ENCODE measurements around the gene SH2D3C.

- TF ChIP-seq REST (IDR thresholded peaks at IDR 0.05) (no peak), KDM1A (IDR thresholded peaks at IDR 0.05; ENCODE audit: low read depth) (no peak), POLR2A (IDR thresholded peaks at IDR 0.05; ENCODE audit: low read length) (no peak), CTCF (IDR thresholded peaks at IDR 0.05) (no peak), PHF8 (IDR thresholded peaks at IDR 0.05; ENCODE audit: borderline replicate concordance, low read depth) (no peak), ELK1 (IDR thresholded peaks at IDR 0.05; ENCODE audit: low read depth, low read length) (no peak)
Observed at GRCh38 chr9:127793093-127793708, 14.7 kb upstream of the SH2D3C start.

All from A549 (cell line).